Activated B cell treated with CpG ODN at 0.5 μM for 24 hours (primary cell): Measurements from ENCODE around the gene CCDC85B. TPM values are rescaled to one million over a fixed set of nuclear protein-coding genes. Genes with fewer than 3 reads are reported as not detected.

Experiments used
- ATAC-seq: fragments of 200-7000 bp; cut with Tn5 transposase; one replicate; pipeline ENCODE4 v1.10.0; 2021; ENCODE audit warnings: low read depth, mild to moderate bottlenecking, moderate library complexity
- CTCF ChIA-PET: fragments of 350-600 bp; sonication (Branson Sonifier 250); formaldehyde crosslinking; loops from one replicate; lab custom pipeline; 2021; ENCODE audit warnings: antibody characterized with exemption; lab: Charles Lee
- POLR2A ChIA-PET: fragments of 350-600 bp; sonication (Branson Sonifier 250); formaldehyde crosslinking; loops from one replicate; lab custom pipeline; 2021; ENCODE audit warnings: antibody characterized with exemption; lab: Charles Lee
- DNase-seq: peaks from one replicate; pipeline ENCODE4 v3.0.0; 2022
- H3K27ac Mint-ChIP-seq: one replicate; pipeline ENCODE4 v1.8.0; 2020; ENCODE audit warnings: mixed read lengths
- H3K27me3 Mint-ChIP-seq: one replicate; pipeline ENCODE4 v1.8.0; 2021; ENCODE audit warnings: mixed read lengths
- H3K36me3 Mint-ChIP-seq: one replicate; pipeline ENCODE4 v1.8.0; 2021; ENCODE audit warnings: low read depth, mixed read lengths
- H3K4me1 Mint-ChIP-seq: one replicate; pipeline ENCODE4 v1.8.0; 2021; ENCODE audit warnings: mixed read lengths
- H3K4me3 Mint-ChIP-seq: one replicate; pipeline ENCODE4 v1.8.0; 2020; ENCODE audit warnings: mild to moderate bottlenecking, mixed read lengths
- H3K9me3 Mint-ChIP-seq: one replicate; pipeline ENCODE4 v1.8.0; 2020; ENCODE audit warnings: mixed read lengths
- intact Hi-C: fragments of 100-400 bp; cut with micrococcal nuclease; formaldehyde crosslinking; loops from one replicate; pipeline ENCODE4 v1.15.1; 2024
- total RNA-seq: library from RNA; stranded (reverse); gene quantifications from 2 replicates; pipeline ENCODE4 v1.2.3, GENCODE V29; 2022
- TF ChIP-seq, protein P1 (sequence below): fragments of 200-600 bp; IDR thresholded peaks from one replicate; pipeline ENCODE4 v1.8.0; 2022; ENCODE audit warnings: antibody characterized with exemption, mild to moderate bottlenecking

CCDC85B gene
- total RNA-seq, 1 donor from 2014 or later: 21.6 TPM

DNA sequence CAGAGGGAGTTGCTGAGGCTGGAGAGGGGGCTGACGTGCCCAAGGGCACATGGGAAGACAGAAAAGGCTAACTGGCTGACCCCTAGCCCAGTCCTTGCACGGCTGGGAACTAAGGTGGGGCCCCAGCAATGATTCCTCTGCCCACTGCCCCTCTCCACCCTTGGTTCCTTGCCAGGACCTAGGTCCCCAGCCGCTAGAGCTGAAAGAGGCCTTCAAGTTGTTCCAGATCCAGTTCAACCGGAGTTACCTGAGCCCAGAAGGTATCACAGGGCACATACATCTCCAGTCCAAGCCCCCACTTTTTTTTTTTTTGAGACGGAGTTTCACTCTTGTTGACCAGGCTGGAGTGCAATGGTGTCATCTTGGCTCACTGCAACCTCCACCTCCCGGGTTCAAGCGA lies 10.4 kb upstream of the CCDC85B start:
- ChIA-PET POLR2A (interaction anchor here (1.1 kb wide), 1 partner anchor 21 kb away, joined by 4 read pairs; no protein-coding TSS in a partner anchor), CTCF (no interaction called here)
- Mint-ChIP-seq H3K36me3 (peaks cover 27% of the 10 kb centered on the region), H3K4me1 (peaks cover 23% of the 10 kb centered on the region), H3K27ac (no peak overlapping the region), H3K27me3 (no peaks in the 10 kb centered on the region), H3K4me3 (no peak overlapping the region), H3K9me3 (no peaks in the 10 kb centered on the region)
- ATAC-seq (no peak), DNase-seq (no peak)
- intact Hi-C loops: loop anchor here (10.0 kb wide), 1 partner anchor 255 kb away; no protein-coding TSS in a partner anchor
- TF ChIP-seq, protein P1, sequence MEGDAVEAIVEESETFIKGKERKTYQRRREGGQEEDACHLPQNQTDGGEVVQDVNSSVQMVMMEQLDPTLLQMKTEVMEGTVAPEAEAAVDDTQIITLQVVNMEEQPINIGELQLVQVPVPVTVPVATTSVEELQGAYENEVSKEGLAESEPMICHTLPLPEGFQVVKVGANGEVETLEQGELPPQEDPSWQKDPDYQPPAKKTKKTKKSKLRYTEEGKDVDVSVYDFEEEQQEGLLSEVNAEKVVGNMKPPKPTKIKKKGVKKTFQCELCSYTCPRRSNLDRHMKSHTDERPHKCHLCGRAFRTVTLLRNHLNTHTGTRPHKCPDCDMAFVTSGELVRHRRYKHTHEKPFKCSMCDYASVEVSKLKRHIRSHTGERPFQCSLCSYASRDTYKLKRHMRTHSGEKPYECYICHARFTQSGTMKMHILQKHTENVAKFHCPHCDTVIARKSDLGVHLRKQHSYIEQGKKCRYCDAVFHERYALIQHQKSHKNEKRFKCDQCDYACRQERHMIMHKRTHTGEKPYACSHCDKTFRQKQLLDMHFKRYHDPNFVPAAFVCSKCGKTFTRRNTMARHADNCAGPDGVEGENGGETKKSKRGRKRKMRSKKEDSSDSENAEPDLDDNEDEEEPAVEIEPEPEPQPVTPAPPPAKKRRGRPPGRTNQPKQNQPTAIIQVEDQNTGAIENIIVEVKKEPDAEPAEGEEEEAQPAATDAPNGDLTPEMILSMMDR: no peak

DNA sequence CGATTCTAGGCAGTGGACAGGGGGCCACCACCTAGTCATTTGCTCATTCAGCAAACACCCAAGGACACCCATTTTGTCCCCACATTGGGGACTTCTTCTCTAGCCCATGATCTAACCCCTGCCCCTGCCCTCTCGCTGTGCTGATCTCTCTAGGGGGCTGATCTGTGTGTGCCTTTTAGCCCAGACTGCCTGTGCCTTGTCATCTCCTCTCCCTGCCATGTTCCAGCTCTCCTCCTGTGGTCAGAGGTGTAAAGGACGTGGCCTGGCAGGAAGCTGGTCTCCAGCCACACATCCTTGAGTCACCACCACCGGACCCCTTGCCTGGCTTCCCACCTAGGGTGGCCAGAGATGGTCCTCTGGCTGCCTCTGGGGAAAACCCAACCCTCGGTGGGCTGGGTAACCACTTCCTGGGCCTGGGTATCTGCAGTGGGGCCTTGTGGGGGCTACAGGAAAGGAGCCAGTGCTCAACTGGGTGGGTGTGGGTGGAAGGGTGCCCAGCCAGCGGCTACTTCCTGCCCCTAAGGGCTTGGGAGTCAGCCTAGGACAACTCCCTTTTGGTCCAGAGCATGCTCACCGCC lies 9.5 kb upstream of the CCDC85B start:
- intact Hi-C loops: loop anchor here (10.0 kb wide), 1 partner anchor 254 kb away; no protein-coding TSS in a partner anchor
- H3K27me3 Mint-ChIP-seq: no peaks in the 10 kb centered on the region
- ChIA-PET POLR2A (interaction anchor here (0.5 to 1.8 kb wide), 5 partner anchors 9 to 115 kb away, joined by 3 to 7 read pairs (median 5); partner anchors contain the start of genes CCDC85B and MUS81), CTCF (interaction anchor here (1.8 kb wide), 1 partner anchor 21 kb away, joined by 4 read pairs; the partner anchor contains the start of gene MUS81)
- no peak overlapping the region for H3K4me3 Mint-ChIP-seq
- DNase-seq: no peak
- H3K9me3 Mint-ChIP-seq: no peaks in the 10 kb centered on the region
- H3K36me3 Mint-ChIP-seq: peaks cover 34% of the 10 kb centered on the region
- TF ChIP-seq, protein P1: no peak
- no peak for ATAC-seq
- H3K27ac Mint-ChIP-seq: no peak overlapping the region
- peaks cover 28% of the 10 kb centered on the region for H3K4me1 Mint-ChIP-seq

DNA sequence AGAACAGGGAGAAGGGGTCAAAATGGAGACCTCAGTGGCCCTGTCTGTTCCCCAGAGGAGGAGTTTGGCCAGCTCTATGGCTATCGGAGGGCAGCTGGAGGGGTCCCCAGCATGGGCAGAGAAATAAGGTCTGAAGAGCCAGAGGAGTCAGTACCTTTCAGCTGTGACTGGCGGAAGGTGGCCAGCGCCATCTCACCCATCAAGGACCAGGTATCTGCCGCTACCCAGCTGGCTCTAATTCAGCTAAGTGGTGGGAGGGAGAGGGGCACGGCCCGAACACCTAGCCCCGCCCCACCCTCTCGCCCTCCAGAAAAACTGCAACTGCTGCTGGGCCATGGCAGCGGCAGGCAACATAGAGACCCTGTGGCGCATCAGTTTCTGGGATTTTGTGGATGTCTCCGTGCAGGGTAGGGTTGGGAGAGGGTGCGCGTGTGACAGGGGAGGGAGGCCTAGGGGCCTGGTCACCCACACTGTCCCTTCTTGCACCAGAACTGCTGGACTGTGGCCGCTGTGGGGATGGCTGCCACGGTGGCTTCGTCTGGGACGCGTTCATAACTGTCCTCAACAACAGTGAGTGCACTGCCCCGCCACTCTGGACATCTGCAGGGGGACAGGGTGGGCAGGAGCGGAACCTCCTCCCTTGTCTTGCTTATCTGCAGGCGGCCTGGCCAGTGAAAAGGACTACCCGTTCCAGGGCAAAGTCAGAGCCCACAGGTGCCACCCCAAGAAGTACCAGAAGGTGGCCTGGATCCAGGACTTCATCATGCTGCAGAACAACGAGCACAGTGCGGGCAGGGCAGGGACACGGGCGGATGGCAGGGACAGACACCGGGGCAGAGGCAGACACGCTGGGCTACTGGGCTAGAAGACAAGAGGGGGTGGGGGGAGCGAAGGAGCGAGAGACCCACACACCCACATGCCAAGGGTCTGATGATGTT lies 8.1 kb upstream of the CCDC85B start:
- no peak for DNase-seq
- no peaks in the 10 kb centered on the region for H3K27me3 Mint-ChIP-seq
- ATAC-seq: no peak
- CTCF ChIA-PET: interaction anchor here (0.7 to 1.8 kb wide), 2 partner anchors 9 to 22 kb away, joined by 3 to 4 read pairs; partner anchors contain the start of genes CCDC85B and MUS81
- TF ChIP-seq, protein P1: no peak
- intact Hi-C loops: loop anchor here (10.0 kb wide), 1 partner anchor 252 kb away; no protein-coding TSS in a partner anchor
- H3K4me1 Mint-ChIP-seq: peaks cover 38% of the 10 kb centered on the region
- H3K9me3 Mint-ChIP-seq: no peaks in the 10 kb centered on the region
- H3K36me3 Mint-ChIP-seq: peaks cover 45% of the 10 kb centered on the region
- POLR2A ChIA-PET: interaction anchor here (0.6 to 1.8 kb wide), 2 partner anchors 23 to 1067 kb away, joined by 3 to 7 read pairs; partner anchors contain the start of gene MUS81
- no peak overlapping the region for H3K4me3 Mint-ChIP-seq
- no peak overlapping the region for H3K27ac Mint-ChIP-seq

DNA sequence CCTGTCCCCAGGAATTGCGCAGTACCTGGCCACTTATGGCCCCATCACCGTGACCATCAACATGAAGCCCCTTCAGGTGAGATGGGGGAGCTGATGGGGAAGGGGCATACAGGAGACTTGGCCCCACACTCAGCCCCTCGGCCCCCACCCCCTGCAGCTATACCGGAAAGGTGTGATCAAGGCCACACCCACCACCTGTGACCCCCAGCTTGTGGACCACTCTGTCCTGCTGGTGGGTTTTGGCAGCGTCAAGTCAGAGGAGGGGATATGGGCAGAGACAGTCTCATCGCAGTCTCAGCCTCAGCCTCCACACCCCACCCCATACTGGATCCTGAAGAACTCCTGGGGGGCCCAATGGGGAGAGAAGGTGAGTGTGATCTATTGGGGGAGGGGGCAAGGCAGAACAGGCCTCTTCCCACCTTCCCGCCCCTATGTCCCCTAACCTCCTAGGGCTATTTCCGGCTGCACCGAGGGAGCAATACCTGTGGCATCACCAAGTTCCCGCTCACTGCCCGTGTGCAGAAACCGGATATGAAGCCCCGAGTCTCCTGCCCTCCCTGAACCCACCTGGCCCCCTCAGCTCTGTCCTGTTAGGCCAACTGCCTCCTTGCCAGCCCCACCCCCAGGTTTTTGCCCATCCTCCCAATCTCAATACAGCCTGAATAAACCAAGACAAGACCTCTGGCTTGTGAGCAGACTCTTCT lies 7.3 kb upstream of the CCDC85B start:
- Mint-ChIP-seq H3K9me3 (no peaks in the 10 kb centered on the region), H3K27ac (no peak overlapping the region), H3K36me3 (peaks cover 46% of the 10 kb centered on the region), H3K27me3 (no peaks in the 10 kb centered on the region), H3K4me3 (no peak overlapping the region), H3K4me1 (peaks cover 45% of the 10 kb centered on the region)
- TF ChIP-seq, protein P1: no peak
- DNase-seq: no peak
- intact Hi-C loops: loop anchor here (10.0 kb wide), 1 partner anchor 252 kb away; no protein-coding TSS in a partner anchor
- ChIA-PET POLR2A (interaction anchor here (0.6 to 11.8 kb wide), 4 partner anchors 23 to 119 kb away, joined by 3 to 340 read pairs (median 6); partner anchors contain the start of genes BANF1, C11orf68, CFL1 and DRAP1), CTCF (interaction anchor here (1.3 to 4.0 kb wide), 12 partner anchors 9 to 119 kb away, joined by 4 to 67 read pairs (median 12); partner anchors contain the start of genes BANF1, EIF1AD, FOSL1 and MUS81)
- ATAC-seq: no peak
